ENCODE results near the gene OFD1. TPM values are rescaled to one million over a fixed set of nuclear protein-coding genes. Genes with fewer than 3 reads are reported as not detected.

Gene OFD1
- total and polyA plus RNA-seq, 2 experiments from 2014 or later, result 23.5 TPM

- H3K9me3 ChIP-seq (ENCODE audit: low read depth), result no peaks in the 10 kb centered on the region
- H3K27me3 ChIP-seq, result no peaks in the 10 kb centered on the region
- no peak overlapping the region for H3K4me2 ChIP-seq
- peak overlapping the region; percentile 40 for H3K27ac ChIP-seq
- H3K36me3 ChIP-seq (replicated peaks; ENCODE audit: insufficient read depth, low read depth), result no peaks in the 10 kb centered on the region
- no peak for DNase-seq (ENCODE audit: low spot score)
- H3K9me2 ChIP-seq (replicated peaks; ENCODE audit: insufficient read depth), result no peaks in the 10 kb centered on the region
- TF ChIP-seq EZH2 (IDR thresholded peaks at IDR 0.05; ENCODE audit: borderline replicate concordance), result no peak
- TF ChIP-seq, protein P1, sequence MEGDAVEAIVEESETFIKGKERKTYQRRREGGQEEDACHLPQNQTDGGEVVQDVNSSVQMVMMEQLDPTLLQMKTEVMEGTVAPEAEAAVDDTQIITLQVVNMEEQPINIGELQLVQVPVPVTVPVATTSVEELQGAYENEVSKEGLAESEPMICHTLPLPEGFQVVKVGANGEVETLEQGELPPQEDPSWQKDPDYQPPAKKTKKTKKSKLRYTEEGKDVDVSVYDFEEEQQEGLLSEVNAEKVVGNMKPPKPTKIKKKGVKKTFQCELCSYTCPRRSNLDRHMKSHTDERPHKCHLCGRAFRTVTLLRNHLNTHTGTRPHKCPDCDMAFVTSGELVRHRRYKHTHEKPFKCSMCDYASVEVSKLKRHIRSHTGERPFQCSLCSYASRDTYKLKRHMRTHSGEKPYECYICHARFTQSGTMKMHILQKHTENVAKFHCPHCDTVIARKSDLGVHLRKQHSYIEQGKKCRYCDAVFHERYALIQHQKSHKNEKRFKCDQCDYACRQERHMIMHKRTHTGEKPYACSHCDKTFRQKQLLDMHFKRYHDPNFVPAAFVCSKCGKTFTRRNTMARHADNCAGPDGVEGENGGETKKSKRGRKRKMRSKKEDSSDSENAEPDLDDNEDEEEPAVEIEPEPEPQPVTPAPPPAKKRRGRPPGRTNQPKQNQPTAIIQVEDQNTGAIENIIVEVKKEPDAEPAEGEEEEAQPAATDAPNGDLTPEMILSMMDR (IDR thresholded peaks at IDR 0.05; ENCODE audit: poor library complexity), result no peak
- TF ChIP-seq EZH2phosphoT487 (IDR thresholded peaks at IDR 0.05; ENCODE audit: low read depth, severe bottlenecking, unreplicated experiment), result no peak
- H4K20me1 ChIP-seq (ENCODE audit: insufficient read depth, poor library complexity, severe bottlenecking), result peaks cover 58% of the 10 kb centered on the region
- peaks cover 96% of the 10 kb centered on the region for H3K79me2 ChIP-seq
- H3K4me3 ChIP-seq, result no peak overlapping the region
- 58% methylated on average over 1 of the region's 1 CpG for WGBS (ENCODE audit: low lambda C conversion rate, missing lambda C conversion rate)
- peaks cover 11% of the 10 kb centered on the region for H3K4me1 ChIP-seq (ENCODE audit: insufficient read depth)
- H2AFZ ChIP-seq, result no peak overlapping the region
These were observed 36.1 kb upstream of the OFD1 start for GRCh38 chrX:13698432-13698831.

DNA sequence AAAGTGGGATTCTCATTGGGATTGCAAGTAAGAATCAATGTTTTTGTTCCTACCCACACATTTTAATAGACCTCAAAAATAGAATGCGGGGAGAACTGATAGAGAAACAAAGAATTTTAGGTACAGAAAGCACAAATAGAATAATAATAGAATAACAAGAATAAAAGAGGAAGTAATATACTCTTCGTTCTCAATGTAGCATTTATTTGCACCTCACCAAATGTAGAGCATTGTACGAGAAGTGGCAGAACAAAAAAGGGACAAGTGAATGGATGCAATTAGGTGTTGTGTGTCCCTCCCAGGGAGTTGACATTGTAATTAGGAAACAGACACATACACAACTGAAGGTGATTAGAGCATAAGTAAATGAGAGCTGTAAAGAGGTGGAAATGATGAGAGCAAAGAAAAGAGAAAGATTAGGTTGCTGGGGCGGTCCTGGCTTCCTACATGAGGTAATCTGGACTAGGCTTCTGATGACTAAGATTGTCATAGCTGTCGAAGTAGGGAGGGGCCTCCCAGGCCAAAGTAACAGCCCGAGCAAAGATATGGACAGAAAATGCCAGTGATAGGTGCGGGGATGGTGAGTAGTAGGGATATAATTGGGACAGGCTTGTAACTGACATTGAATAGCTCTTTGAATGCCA, 35.2 kb upstream of the OFD1 start:
- peak; percentile 50 for DNase-seq (ENCODE audit: low spot score)
- WGBS (ENCODE audit: low lambda C conversion rate, missing lambda C conversion rate), result 58% methylated on average over 7 of the region's 7 CpGs
- H3K9me3 ChIP-seq (ENCODE audit: low read depth), result no peaks in the 10 kb centered on the region
- no peak overlapping the region for H2AFZ ChIP-seq
- no peaks in the 10 kb centered on the region for H3K27me3 ChIP-seq
- H3K79me2 ChIP-seq, result peaks cover 96% of the 10 kb centered on the region
- TF ChIP-seq EZH2 (IDR thresholded peaks at IDR 0.05; ENCODE audit: borderline replicate concordance), result no peak
- no peak for TF ChIP-seq EZH2phosphoT487 (IDR thresholded peaks at IDR 0.05; ENCODE audit: low read depth, severe bottlenecking, unreplicated experiment)
- TF ChIP-seq, protein P1 (IDR thresholded peaks at IDR 0.05; ENCODE audit: poor library complexity), result no peak
- H3K27ac ChIP-seq, result peak overlapping the region; percentile 40
- H3K4me1 ChIP-seq (ENCODE audit: insufficient read depth), result peaks cover 11% of the 10 kb centered on the region
- no peak overlapping the region for H3K4me2 ChIP-seq
- peaks cover 59% of the 10 kb centered on the region for H4K20me1 ChIP-seq (ENCODE audit: insufficient read depth, poor library complexity, severe bottlenecking)
- no peaks in the 10 kb centered on the region for H3K36me3 ChIP-seq (replicated peaks; ENCODE audit: insufficient read depth, low read depth)
- no peak overlapping the region for H3K4me3 ChIP-seq
- H3K9me2 ChIP-seq (replicated peaks; ENCODE audit: insufficient read depth), result no peaks in the 10 kb centered on the region

DNA sequence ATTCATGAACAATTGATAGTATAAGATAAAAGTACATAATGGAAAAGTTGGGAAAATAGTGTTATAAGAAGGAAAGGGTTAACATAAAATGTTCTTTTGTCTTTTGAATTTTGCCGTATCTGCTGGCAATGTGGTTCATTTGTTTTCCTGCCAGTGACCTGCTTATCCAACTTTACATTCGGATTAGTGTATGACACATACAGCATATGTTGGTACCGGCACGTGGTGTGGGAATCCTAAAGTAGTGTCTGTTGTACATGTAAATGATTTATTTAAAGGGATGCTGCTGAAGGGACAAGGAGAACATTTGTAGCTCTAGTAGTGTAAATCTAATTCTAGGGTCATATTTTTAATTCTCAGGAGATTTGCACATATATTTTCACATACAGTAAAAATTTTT, 34.2 kb upstream of the OFD1 start:
- 68% methylated on average over 4 of the region's 4 CpGs for WGBS (ENCODE audit: low lambda C conversion rate, missing lambda C conversion rate)
- H3K27me3 ChIP-seq, result no peaks in the 10 kb centered on the region
- H3K9me2 ChIP-seq (replicated peaks; ENCODE audit: insufficient read depth), result no peaks in the 10 kb centered on the region
- H4K20me1 ChIP-seq (ENCODE audit: insufficient read depth, poor library complexity, severe bottlenecking), result peaks cover 49% of the 10 kb centered on the region
- H3K4me2 ChIP-seq, result no peak overlapping the region
- H3K9me3 ChIP-seq (ENCODE audit: low read depth), result no peaks in the 10 kb centered on the region
- no peaks in the 10 kb centered on the region for H3K36me3 ChIP-seq (replicated peaks; ENCODE audit: insufficient read depth, low read depth)
- no peak overlapping the region for H2AFZ ChIP-seq
- H3K79me2 ChIP-seq, result peaks cover 93% of the 10 kb centered on the region
- TF ChIP-seq, protein P1 (IDR thresholded peaks at IDR 0.05; ENCODE audit: poor library complexity), result no peak
- no peak for TF ChIP-seq EZH2phosphoT487 (IDR thresholded peaks at IDR 0.05; ENCODE audit: low read depth, severe bottlenecking, unreplicated experiment)
- no peak overlapping the region for H3K4me3 ChIP-seq
- peaks cover 6% of the 10 kb centered on the region for H3K4me1 ChIP-seq (ENCODE audit: insufficient read depth)
- DNase-seq (ENCODE audit: low spot score), result no peak
- no peak overlapping the region for H3K27ac ChIP-seq

All from hepatocyte (in vitro differentiated cells).